HCT116 (cell line): ENCODE data around the gene ATP2B3. TPM values are rescaled to one million over a fixed set of nuclear protein-coding genes. Genes with fewer than 3 reads are reported as not detected.

ENCODE experiments used
- ATAC-seq: fragments of 200-7000 bp; cut with Tn5 transposase; 2 replicates; pipeline ENCODE4 v1.9.1; 2020; ENCODE audit warnings: mild to moderate bottlenecking, moderate library complexity
- BruUV-seq: library from RNA; stranded (reverse); fragments of 400-500 nt; replicated peaks from 2 replicates; lab custom pipeline; 2021; lab: Mats Ljungman, UMichigan
- CTCF ChIA-PET: fragments of 300-600 bp; sonication (Branson Sonifier 250); formaldehyde crosslinking; loops from one replicate; lab custom pipeline; 2021; ENCODE audit warnings: antibody characterized with exemption; lab: Charles Lee
- POLR2A ChIA-PET: fragments of 300-600, 350-600 bp; sonication (Branson Sonifier 250); formaldehyde crosslinking; loops from one replicate; lab custom pipeline; 2021; ENCODE audit warnings: antibody characterized with exemption; lab: Charles Lee
- RAD21 ChIA-PET, 2 experiments: fragments of 300-600 bp; sonication (Branson Sonifier 250); formaldehyde crosslinking; loops; one replicate each; lab custom pipeline; 2023; ENCODE audit warnings: low total read pairs in 2 of 2; ENCODE audit not compliant: uncharacterized antibody in 2 of 2, unreplicated experiment in 2 of 2, low non-redundant PET in 1 of 2; lab: Charles Lee
- DNase-seq: peaks from one replicate; pipeline ENCODE4 v3.0.0-alpha.2; 2010; ENCODE audit warnings: low read depth, low spot score
- H2AFZ ChIP-seq: fragments of 200-600 bp; shearing (Covaris generic), sonication (generic); 2 replicates; pipeline ENCODE4 v1.6.1; 2017; ENCODE audit warnings: low read depth, mixed run types, mixed read lengths, antibody characterized with exemption, low read length; ENCODE audit not compliant: poor library complexity, severe bottlenecking
- H3K27ac ChIP-seq: 2 replicates; pipeline ENCODE4 v1.5.1; 2012; ENCODE audit warnings: low read depth, low read length
- H3K27me3 ChIP-seq: fragments of 200-600 bp; sonication (generic); 2 replicates; pipeline ENCODE4 v1.6.1; 2016; ENCODE audit warnings: mixed run types, low read length, mixed read lengths; ENCODE audit not compliant: insufficient read depth
- H3K36me3 ChIP-seq, 2 experiments: fragments of 200-500 bp in 1 of 2; fragments of 200-600 bp in 1 of 2; sonication (Bioruptor generic) in 1 of 2; sonication (generic) in 1 of 2; 2 replicates each; pipeline versions ENCODE4 v1.5.1 to v1.6.1; 2014 to 2016; ENCODE audit warnings: low read length in 2 of 2, inconsistent platforms in 1 of 2, mixed read lengths in 1 of 2, mixed run types in 1 of 2; ENCODE audit not compliant: insufficient read depth in 2 of 2, control insufficient read depth in 1 of 2
- H3K4me1 ChIP-seq, 2 experiments: fragments of 200-600 bp in 1 of 2; sonication (generic) in 1 of 2; 2 replicates each; pipeline versions ENCODE4 v1.5.1 to v1.6.1; 2012 to 2017; ENCODE audit warnings: low read length in 2 of 2, inconsistent platforms in 1 of 2, mild to moderate bottlenecking in 1 of 2, mixed read lengths in 1 of 2, mixed run types in 1 of 2, moderate library complexity in 1 of 2; ENCODE audit not compliant: insufficient read depth in 2 of 2, control insufficient read depth in 1 of 2
- H3K4me2 ChIP-seq: fragments of 200-600 bp; sonication (generic); 2 replicates; pipeline ENCODE4 v1.6.1; 2017; ENCODE audit warnings: mixed run types, low read length, mixed read lengths
- H3K4me3 ChIP-seq, 2 experiments: fragments of 200-600 bp in 1 of 2; sonication (generic) in 1 of 2; replicated peaks in 1 of 2; 2 replicates each; pipeline ENCODE4 v1.5.1; 2011 to 2016; ENCODE audit warnings: low read length in 2 of 2, control low read depth in 1 of 2, low read depth in 1 of 2, mild to moderate bottlenecking in 1 of 2, mixed read lengths in 1 of 2, mixed run types in 1 of 2
- H3K79me2 ChIP-seq: fragments of 200-600 bp; sonication (generic); 2 replicates; pipeline ENCODE4 v1.6.1; 2017; ENCODE audit warnings: mild to moderate bottlenecking, mixed run types, low read length, moderate library complexity, mixed read lengths; ENCODE audit not compliant: insufficient read depth
- H3K9ac ChIP-seq: fragments of 200-600 bp; sonication (generic); 2 replicates; pipeline ENCODE4 v1.6.1; 2016; ENCODE audit warnings: low read length, mixed read lengths
- H3K9me2 ChIP-seq: fragments of 200-600 bp; sonication (generic), shearing (Covaris generic); 2 replicates; pipeline ENCODE4 v1.6.1; 2017; ENCODE audit warnings: mixed run types, mild to moderate bottlenecking, moderate library complexity; ENCODE audit not compliant: insufficient read depth
- H3K9me3 ChIP-seq, 2 experiments: fragments of 200-500 bp in 1 of 2; fragments of 200-600 bp in 1 of 2; sonication (Bioruptor generic) in 1 of 2; sonication (generic) in 1 of 2; 2 replicates each; pipeline ENCODE4 v1.6.1; 2014 to 2017; ENCODE audit warnings: low read length in 2 of 2, mixed read lengths in 2 of 2, inconsistent platforms in 1 of 2, low read depth in 1 of 2, mild to moderate bottlenecking in 1 of 2, mixed run types in 1 of 2, moderate library complexity in 1 of 2; ENCODE audit not compliant: control insufficient read depth in 1 of 2, insufficient read depth in 1 of 2
- H4K20me1 ChIP-seq: fragments of 200-600 bp; sonication (generic), shearing (Covaris generic); 2 replicates; pipeline ENCODE4 v1.6.1; 2017; ENCODE audit warnings: mixed run types, mild to moderate bottlenecking, moderate library complexity; ENCODE audit not compliant: insufficient read depth
- CBX3 ChIP-seq: IDR thresholded peaks from 2 replicates; pipeline ENCODE4 v1.6.1; 2012; ENCODE audit warnings: low read depth
- CEBPB ChIP-seq: IDR thresholded peaks from 2 replicates; pipeline ENCODE4 v1.6.1; 2012; ENCODE audit warnings: low read depth
- EGR1 ChIP-seq: IDR thresholded peaks from 2 replicates; pipeline ENCODE4 v1.6.1; 2012; ENCODE audit warnings: low read depth
- ELF1 ChIP-seq: IDR thresholded peaks from 2 replicates; pipeline ENCODE4 v1.6.1; 2012; ENCODE audit warnings: low read depth, borderline replicate concordance
- EZH2 ChIP-seq: fragments of 200-600 bp; sonication (generic); IDR thresholded peaks from 2 replicates; pipeline ENCODE4 v1.6.1; 2017; ENCODE audit warnings: antibody characterized with exemption, mixed run types
- EZH2phosphoT487 ChIP-seq: fragments of 200-600 bp; IDR thresholded peaks from 2 replicates; pipeline ENCODE4 v1.6.1; 2018; ENCODE audit warnings: antibody characterized with exemption, borderline replicate concordance
- FOSL1 ChIP-seq: IDR thresholded peaks from 2 replicates; pipeline ENCODE4 v1.6.1; 2012; ENCODE audit warnings: low read depth
- JUND ChIP-seq: IDR thresholded peaks from 2 replicates; pipeline ENCODE4 v1.6.1; 2012
- POLR2A ChIP-seq: IDR thresholded peaks from 2 replicates; pipeline ENCODE4 v1.7.0; 2011; ENCODE audit warnings: borderline replicate concordance; ENCODE audit not compliant: insufficient read depth, insufficient read length; ENCODE audit errors: extremely low read depth
- RAD21 ChIP-seq: IDR thresholded peaks from 2 replicates; pipeline ENCODE4 v1.6.1; 2012; ENCODE audit warnings: low read depth, mild to moderate bottlenecking
- SIN3A ChIP-seq: IDR thresholded peaks from 2 replicates; pipeline ENCODE4 v1.6.1; 2012; ENCODE audit warnings: low read depth
- SP1 ChIP-seq: IDR thresholded peaks from 2 replicates; pipeline ENCODE4 v1.6.1; 2012; ENCODE audit warnings: low read depth
- SRF ChIP-seq: IDR thresholded peaks from 2 replicates; pipeline ENCODE4 v1.6.1; 2012; ENCODE audit warnings: low read depth
- TCF7L2 ChIP-seq: IDR thresholded peaks from 2 replicates; pipeline ENCODE4 v1.7.0; 2011; ENCODE audit warnings: borderline replicate concordance, inconsistent platforms; ENCODE audit not compliant: insufficient read depth, insufficient read length; ENCODE audit errors: extremely low read depth
- YY1 ChIP-seq: IDR thresholded peaks from 2 replicates; pipeline ENCODE4 v1.6.1; 2011; ENCODE audit warnings: low read length, low read depth, moderate library complexity, mild to moderate bottlenecking; ENCODE audit not compliant: insufficient replicate concordance; ENCODE audit errors: extremely low read depth
- ZFX ChIP-seq: fragments of 450-650 bp; IDR thresholded peaks from 2 replicates; pipeline ENCODE4 v1.6.1; 2017
- ZNF274 ChIP-seq: fragments of 200-500 bp; sonication (Bioruptor generic); IDR thresholded peaks from 2 replicates; pipeline ENCODE4 v1.6.1; 2014; ENCODE audit warnings: mild to moderate bottlenecking, low read depth, low read length, inconsistent platforms
- intact Hi-C: fragments of 100-400 bp; cut with micrococcal nuclease; formaldehyde crosslinking; loops from 2 replicates; pipeline ENCODE4 v1.10.0; 2022
- total RNA-seq: library from RNA; stranded (reverse); gene quantifications from one replicate; pipeline ENCODE4 v1.2.1, GENCODE V29; 2021; ENCODE audit not compliant: unreplicated experiment
- TF ChIP-seq, protein P1 (sequence below), 3 experiments: fragments of 200-600 bp in 1 of 3; sonication (generic) in 1 of 3; IDR thresholded peaks in 2 of 3; conservative IDR thresholded peaks in 1 of 3; 2 replicates each; pipeline ENCODE4 v1.5.1; 2012 to 2017; ENCODE audit warnings: low read depth in 2 of 3, low read length in 2 of 3, antibody characterized with exemption in 1 of 3, borderline replicate concordance in 1 of 3, control low read depth in 1 of 3, mild to moderate bottlenecking in 1 of 3, mixed read lengths in 1 of 3, mixed run types in 1 of 3, moderate library complexity in 1 of 3; ENCODE audit not compliant: insufficient read depth in 1 of 3
- TF ChIP-seq, protein P2 (sequence below): IDR thresholded peaks from 2 replicates; pipeline ENCODE4 v1.6.1; 2011; ENCODE audit warnings: mild to moderate bottlenecking, low read length, moderate library complexity; ENCODE audit not compliant: insufficient replicate concordance; ENCODE audit errors: extremely low read depth
- TF ChIP-seq, protein P3 (sequence below): IDR thresholded peaks from 2 replicates; pipeline ENCODE4 v1.6.1; 2012

Gene ATP2B3
- total RNA-seq, 1 experiment from 2014 or later = not detected

DNA sequence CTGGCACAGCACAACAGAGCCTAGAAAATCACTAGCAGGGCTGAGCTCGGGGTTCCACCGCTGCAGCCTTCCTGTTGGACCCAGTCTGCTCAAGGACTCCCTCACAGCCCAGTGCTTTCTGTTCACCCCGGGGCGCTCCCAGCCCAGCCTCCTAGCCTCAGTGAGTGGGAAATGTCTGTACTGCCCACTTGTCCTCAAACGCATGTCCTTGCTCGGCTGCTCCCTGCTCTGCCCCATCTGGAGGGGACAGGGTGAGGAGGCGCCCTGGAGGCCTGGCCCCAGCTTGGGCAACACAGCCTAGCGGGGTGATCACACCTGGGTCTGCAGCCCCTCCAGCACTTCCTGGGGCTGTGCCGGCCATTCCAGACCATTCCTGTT, 93.4 kb downstream of the ATP2B3 start:
- no peak for TF ChIP-seq SP1
- no peak for TF ChIP-seq TCF7L2
- TF ChIP-seq, protein P1, sequence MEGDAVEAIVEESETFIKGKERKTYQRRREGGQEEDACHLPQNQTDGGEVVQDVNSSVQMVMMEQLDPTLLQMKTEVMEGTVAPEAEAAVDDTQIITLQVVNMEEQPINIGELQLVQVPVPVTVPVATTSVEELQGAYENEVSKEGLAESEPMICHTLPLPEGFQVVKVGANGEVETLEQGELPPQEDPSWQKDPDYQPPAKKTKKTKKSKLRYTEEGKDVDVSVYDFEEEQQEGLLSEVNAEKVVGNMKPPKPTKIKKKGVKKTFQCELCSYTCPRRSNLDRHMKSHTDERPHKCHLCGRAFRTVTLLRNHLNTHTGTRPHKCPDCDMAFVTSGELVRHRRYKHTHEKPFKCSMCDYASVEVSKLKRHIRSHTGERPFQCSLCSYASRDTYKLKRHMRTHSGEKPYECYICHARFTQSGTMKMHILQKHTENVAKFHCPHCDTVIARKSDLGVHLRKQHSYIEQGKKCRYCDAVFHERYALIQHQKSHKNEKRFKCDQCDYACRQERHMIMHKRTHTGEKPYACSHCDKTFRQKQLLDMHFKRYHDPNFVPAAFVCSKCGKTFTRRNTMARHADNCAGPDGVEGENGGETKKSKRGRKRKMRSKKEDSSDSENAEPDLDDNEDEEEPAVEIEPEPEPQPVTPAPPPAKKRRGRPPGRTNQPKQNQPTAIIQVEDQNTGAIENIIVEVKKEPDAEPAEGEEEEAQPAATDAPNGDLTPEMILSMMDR (IDR thresholded peaks at IDR 0.05 in 2 of 3, conservative IDR thresholded peaks at IDR 0.05 in 1 of 3; ENCODE audit: borderline replicate concordance in 1 of 3, insufficient read depth in 1 of 3, low read depth in 2 of 3, low read length in 2 of 3) = no peak
- no peak for TF ChIP-seq ZNF274
- no peak for TF ChIP-seq ELF1
- no peak for TF ChIP-seq EZH2
- TF ChIP-seq JUND = no peak
- TF ChIP-seq EGR1 = no peak
- TF ChIP-seq ZFX = no peak
- TF ChIP-seq CEBPB = no peak
- TF ChIP-seq, protein P2, sequence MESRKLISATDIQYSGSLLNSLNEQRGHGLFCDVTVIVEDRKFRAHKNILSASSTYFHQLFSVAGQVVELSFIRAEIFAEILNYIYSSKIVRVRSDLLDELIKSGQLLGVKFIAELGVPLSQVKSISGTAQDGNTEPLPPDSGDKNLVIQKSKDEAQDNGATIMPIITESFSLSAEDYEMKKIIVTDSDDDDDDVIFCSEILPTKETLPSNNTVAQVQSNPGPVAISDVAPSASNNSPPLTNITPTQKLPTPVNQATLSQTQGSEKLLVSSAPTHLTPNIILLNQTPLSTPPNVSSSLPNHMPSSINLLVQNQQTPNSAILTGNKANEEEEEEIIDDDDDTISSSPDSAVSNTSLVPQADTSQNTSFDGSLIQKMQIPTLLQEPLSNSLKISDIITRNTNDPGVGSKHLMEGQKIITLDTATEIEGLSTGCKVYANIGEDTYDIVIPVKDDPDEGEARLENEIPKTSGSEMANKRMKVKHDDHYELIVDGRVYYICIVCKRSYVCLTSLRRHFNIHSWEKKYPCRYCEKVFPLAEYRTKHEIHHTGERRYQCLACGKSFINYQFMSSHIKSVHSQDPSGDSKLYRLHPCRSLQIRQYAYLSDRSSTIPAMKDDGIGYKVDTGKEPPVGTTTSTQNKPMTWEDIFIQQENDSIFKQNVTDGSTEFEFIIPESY = no peak
- TF ChIP-seq YY1 = no peak
- no peak for TF ChIP-seq EZH2phosphoT487
- no peak for TF ChIP-seq RAD21
- TF ChIP-seq SIN3A = no peak
- TF ChIP-seq CBX3 = no peak
- TF ChIP-seq FOSL1 = no peak
- TF ChIP-seq, protein P3, sequence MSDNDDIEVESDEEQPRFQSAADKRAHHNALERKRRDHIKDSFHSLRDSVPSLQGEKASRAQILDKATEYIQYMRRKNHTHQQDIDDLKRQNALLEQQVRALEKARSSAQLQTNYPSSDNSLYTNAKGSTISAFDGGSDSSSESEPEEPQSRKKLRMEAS = no peak
- no peak for TF ChIP-seq SRF
- no peak for TF ChIP-seq POLR2A
- Histone ChIP-seq H3K4me2 (no peak overlapping the region), H3K9me2 (no peaks in the 10 kb centered on the region), H3K9me3 (no peaks in the 10 kb centered on the region), H2AFZ (no peak overlapping the region), H3K36me3 (no peaks in the 10 kb centered on the region), H3K27me3 (no peaks in the 10 kb centered on the region), H4K20me1 (no peaks in the 10 kb centered on the region), H3K27ac (no peak overlapping the region), H3K79me2 (no peaks in the 10 kb centered on the region), H3K4me3 (no peak overlapping the region), H3K9ac (no peak overlapping the region), H3K4me1 (no peaks in the 10 kb centered on the region)
- intact Hi-C loops = loop anchor here (10.0 kb wide), 1 partner anchor 54 kb away; no protein-coding TSS in a partner anchor
- ATAC-seq (no peak), DNase-seq (no peak)
- no TSS peak for BruUV-seq
- POLR2A ChIA-PET = no interaction called here
- RAD21 ChIA-PET = no interaction called here
- CTCF ChIA-PET = no interaction called here
